A549 (cell line): ENCODE results near the gene NUDT14. TPM values are rescaled to one million over a fixed set of nuclear protein-coding genes. Genes with fewer than 3 reads are reported as not detected.

Experiments used
- ATAC-seq, 2 experiments: fragments of 200-7000 bp in 1 of 2; fragments of >200 bp in 1 of 2; cut with Nextera tagmentation in 1 of 2; cut with Tn5 transposase in 1 of 2; 3 replicates each; pipeline versions ENCODE4 v1.8.0 to v1.9.1; 2018 to 2020; ENCODE audit warnings: mild to moderate bottlenecking in 1 of 2, moderate library complexity in 1 of 2
- CTCF ChIA-PET: fragments of 300-600 bp; sonication (Branson Sonifier 250); formaldehyde crosslinking; extraction: SDS; loops from one replicate; lab custom pipeline; 2021; ENCODE audit warnings: antibody characterized with exemption, inconsistent platforms; lab: Yijun Ruan, JAX
- POLR2A ChIA-PET: fragments of 350-600 bp; formaldehyde crosslinking; extraction: SDS; loops from one replicate; lab custom pipeline; 2021; ENCODE audit warnings: antibody characterized with exemption, inconsistent platforms; lab: Yijun Ruan, JAX
- DNase-seq, 2 experiments: peaks; one replicate each; pipeline versions ENCODE4 v3.0.0 to v3.0.0-alpha.2; 2011 to 2016; ENCODE audit warnings: low read depth in 1 of 2, low spot score in 1 of 2
- FAIRE-seq: peaks from 2 replicates; lab custom pipeline; 2011; peaks lifted over from hg19 to GRCh38; lab: Jason Lieb, UNC
- H3K27ac ChIP-seq, 2 experiments: fragments of >200 bp; sonication (Bioruptor Twin); formaldehyde crosslinking; 3 replicates each; pipeline ENCODE4 v1.5.1; 2016 to 2017
- H3K4me1 ChIP-seq: fragments of >200 bp; sonication (Bioruptor Twin); formaldehyde crosslinking; 3 replicates; pipeline ENCODE4 v1.6.1; 2016
- H3K4me2 ChIP-seq: fragments of >200 bp; sonication (Bioruptor Twin); formaldehyde crosslinking; 3 replicates; pipeline ENCODE4 v1.6.1; 2016
- H3K4me3 ChIP-seq: fragments of >200 bp; sonication (Bioruptor Twin); formaldehyde crosslinking; 3 replicates; pipeline ENCODE4 v1.5.1; 2016
- H3K9me3 ChIP-seq: fragments of >200 bp; sonication (Bioruptor Twin); formaldehyde crosslinking; 3 replicates; pipeline ENCODE4 v1.6.1; 2016
- ATOH8 ChIP-seq: fragments of 250-450 bp; sonication (Bioruptor Pico); IDR thresholded peaks from 2 replicates; pipeline ENCODE4 v1.5.0; 2020; ENCODE audit warnings: low read depth, mild to moderate bottlenecking, moderate library complexity
- BCL3 ChIP-seq: fragments of >200 bp; sonication (Bioruptor Twin); formaldehyde crosslinking; IDR thresholded peaks from 3 replicates; pipeline ENCODE4 v1.6.1; 2016
- BHLHE40 ChIP-seq: IDR thresholded peaks from 2 replicates; pipeline ENCODE4 v1.6.1; 2012; ENCODE audit warnings: low read depth, low read length, inconsistent platforms
- CBX2 ChIP-seq: fragments of 200-600 bp; sonication (generic); IDR thresholded peaks from 2 replicates; pipeline ENCODE4 v1.6.1; 2016; ENCODE audit warnings: low read depth, mild to moderate bottlenecking, borderline replicate concordance
- FOSB ChIP-seq: fragments of 250-450 bp; sonication (Bioruptor Pico); IDR thresholded peaks from 2 replicates; pipeline ENCODE4 v1.5.0; 2020; ENCODE audit warnings: mild to moderate bottlenecking, moderate library complexity
- HDAC2 ChIP-seq: fragments of 200-600 bp; sonication (generic); IDR thresholded peaks from 2 replicates; pipeline ENCODE4 v1.6.1; 2016
- HOXB13 ChIP-seq: fragments of 250-450 bp; sonication (Bioruptor Pico); IDR thresholded peaks from 2 replicates; pipeline ENCODE4 v1.5.0; 2020; ENCODE audit warnings: low read depth, mild to moderate bottlenecking, moderate library complexity
- HOXB5 ChIP-seq: fragments of 250-450 bp; sonication (Bioruptor Pico); IDR thresholded peaks from 2 replicates; pipeline ENCODE4 v1.5.0; 2020; ENCODE audit warnings: mild to moderate bottlenecking, moderate library complexity
- JUNB ChIP-seq: fragments of >200 bp; sonication (Bioruptor Twin); formaldehyde crosslinking; IDR thresholded peaks from 2 replicates; pipeline ENCODE4 v1.6.1; 2016
- KDM1A ChIP-seq: fragments of 200-600 bp; sonication (generic); IDR thresholded peaks from 2 replicates; pipeline ENCODE4 v1.6.1; 2016; ENCODE audit warnings: low read depth, mild to moderate bottlenecking
- KDM5A ChIP-seq: fragments of 200-600 bp; sonication (generic); IDR thresholded peaks from 2 replicates; pipeline ENCODE4 v1.6.1; 2016; ENCODE audit warnings: antibody characterized with exemption, mild to moderate bottlenecking
- MAFK ChIP-seq: fragments of 450-650 bp; IDR thresholded peaks from 2 replicates; pipeline ENCODE4 v1.6.1; 2014; ENCODE audit not compliant: partially characterized antibody
- MAX ChIP-seq: IDR thresholded peaks from 2 replicates; pipeline ENCODE4 v1.6.1; 2012
- MAZ ChIP-seq: fragments of 150-350 bp; IDR thresholded peaks from 2 replicates; pipeline ENCODE4 v1.6.1; 2014; ENCODE audit warnings: antibody characterized with exemption, low read depth, low read length, borderline replicate concordance
- MYC ChIP-seq: IDR thresholded peaks from 2 replicates; pipeline ENCODE4 v1.6.1; 2012; ENCODE audit warnings: mild to moderate bottlenecking, inconsistent platforms, low read length, improper control_type of control experiment, borderline replicate concordance
- PHF8 ChIP-seq: fragments of 200-600 bp; sonication (generic); IDR thresholded peaks from 2 replicates; pipeline ENCODE4 v1.6.1; 2016; ENCODE audit warnings: low read depth, mild to moderate bottlenecking, antibody characterized with exemption, moderate library complexity, borderline replicate concordance
- RAD21 ChIP-seq, 2 experiments: fragments of >200 bp in 1 of 2; sonication (Bioruptor Twin) in 1 of 2; formaldehyde crosslinking in 1 of 2; IDR thresholded peaks in 1 of 2; conservative IDR thresholded peaks in 1 of 2; 2 replicates in 1 of 2; 3 replicates in 1 of 2; pipeline ENCODE4 v1.6.1; 2012 to 2018; ENCODE audit warnings: inconsistent platforms in 1 of 2
- RARB ChIP-seq: fragments of 250-450 bp; sonication (Bioruptor Pico); IDR thresholded peaks from 2 replicates; pipeline ENCODE4 v1.8.0; 2021; ENCODE audit warnings: mild to moderate bottlenecking, moderate library complexity
- RCOR1 ChIP-seq: fragments of 150-350 bp; IDR thresholded peaks from 2 replicates; pipeline ENCODE4 v1.6.1; 2014; ENCODE audit warnings: antibody characterized with exemption, low read length, low read depth
- SMC3 ChIP-seq: fragments of >200 bp; sonication (Bioruptor Twin); formaldehyde crosslinking; IDR thresholded peaks from 3 replicates; pipeline ENCODE4 v1.6.1; 2018; ENCODE audit warnings: inconsistent platforms
- TFCP2L1 ChIP-seq: fragments of 250-450 bp; sonication (Bioruptor Pico); IDR thresholded peaks from 2 replicates; pipeline ENCODE4 v1.5.0; 2021; ENCODE audit warnings: mild to moderate bottlenecking
- TP53 ChIP-seq: fragments of 250-450 bp; sonication (Bioruptor Pico); IDR thresholded peaks from 2 replicates; pipeline ENCODE4 v1.5.0; 2021; ENCODE audit warnings: mild to moderate bottlenecking, moderate library complexity
- USF2 ChIP-seq: fragments of 450-650 bp; IDR thresholded peaks from 2 replicates; pipeline ENCODE4 v1.6.1; 2014; ENCODE audit warnings: antibody characterized with exemption
- ZSCAN20 ChIP-seq: fragments of 250-450 bp; sonication (Bioruptor Pico); IDR thresholded peaks from 2 replicates; pipeline ENCODE4 v1.8.0; 2022; ENCODE audit warnings: mild to moderate bottlenecking, moderate library complexity
- WGBS: methylation state at CpG from one replicate; pipeline ENCODE4 v1.1.6; 2017; ENCODE audit errors: missing lambda C conversion rate; 5-methylcytosine and 5-hydroxymethylcytosine counted together
- polyA plus RNA-seq, 4 experiments: library from polyadenylated mRNA; depleted of rRNA in 3 of 4; stranded (reverse); fragments of >200 nt; fragmentation: RNase III in 1 of 4; extraction: RNeasy Plus Mini Kit Qiagen cat#74134 plus additional on column Dnase treatment in 1 of 4; gene quantifications; 2 replicates in 3 of 4; 3 replicates in 1 of 4; pipeline ENCODE4 v1.2.3, GENCODE V29; 2011 to 2017

NUDT14 gene
- polyA plus RNA-seq, 2 of the 4 experiments (the other 2 are of a cell fraction), result 12.6 to 30.7 TPM

- Histone ChIP-seq H3K4me2 (no peak overlapping the region), H3K4me3 (no peak overlapping the region), H3K9me3 (no peaks in the 10 kb centered on the region), H3K4me1 (no peaks in the 10 kb centered on the region), H3K27ac (no peak overlapping the region)
- no peak for TF ChIP-seq JUNB
- no peak for TF ChIP-seq RAD21 (conservative IDR thresholded peaks at IDR 0.05 in 1 of 2, IDR thresholded peaks at IDR 0.05 in 1 of 2)
- TF ChIP-seq PHF8, result no peak
- TF ChIP-seq HDAC2, result no peak
- TF ChIP-seq KDM1A, result no peak
- TF ChIP-seq HOXB13 (CRISPR knock-in tag), result no peak
- no peak for TF ChIP-seq MAX
- TF ChIP-seq MYC, result no peak
- no peak for TF ChIP-seq CBX2
- no peak for TF ChIP-seq USF2
- TF ChIP-seq ATOH8, result no peak
- no peak for TF ChIP-seq FOSB (CRISPR knock-in tag)
- TF ChIP-seq TP53 (CRISPR knock-in tag), result no peak
- TF ChIP-seq BHLHE40, result no peak
- no peak for TF ChIP-seq HOXB5 (CRISPR knock-in tag)
- no peak for TF ChIP-seq MAZ
- TF ChIP-seq TFCP2L1, result no peak
- no peak for TF ChIP-seq BCL3
- no peak for TF ChIP-seq RARB (CRISPR knock-in tag)
- WGBS, result 93% methylated on average over 13 of the region's 17 CpGs
- DNase-seq, result no peak
- ChIA-PET CTCF (no interaction called here), POLR2A (no interaction called here)
- ATAC-seq, result no peak
- FAIRE-seq, result no peak
These were observed 47.5 kb upstream of the NUDT14 start for GRCh38 chr14:105228562-105228961.

- CTCF ChIA-PET, result no interaction called here
- WGBS, result 92% methylated on average over 14 of the region's 14 CpGs
- DNase-seq (no peak), FAIRE-seq (no peak), ATAC-seq (no peak)
- TF ChIP-seq RAD21 (conservative IDR thresholded peaks at IDR 0.05 in 1 of 2, IDR thresholded peaks at IDR 0.05 in 1 of 2) (no peak), MAFK (no peak), MAX (no peak), RCOR1 (no peak), RARB (CRISPR knock-in tag) (no peak), KDM5A (no peak), ATOH8 (no peak), SMC3 (no peak), ZSCAN20 (no peak), MAZ (no peak)
- Histone ChIP-seq H3K4me1 (no peaks in the 10 kb centered on the region), H3K4me2 (no peak overlapping the region), H3K27ac (no peak overlapping the region), H3K9me3 (no peaks in the 10 kb centered on the region), H3K4me3 (no peak overlapping the region)
- POLR2A ChIA-PET, result no interaction called here
These were observed 46.2 kb upstream of the NUDT14 start for GRCh38 chr14:105227346-105227745.
